HG03159 (cell line): ENCODE data around the gene PSTPIP2.

Source experiments
- ATAC-seq: cut with Tn5 transposase; IDR thresholded peaks from one replicate; pipeline ENCODE4 v1.9.1; 2021; ENCODE audit warnings: mild to moderate bottlenecking, moderate library complexity; ENCODE audit not compliant: unreplicated experiment

PSTPIP2 gene

GRCh38 chr18:45938488-45938935 lies 133.5 kb downstream of the PSTPIP2 start:
- no peak for ATAC-seq

DNA sequence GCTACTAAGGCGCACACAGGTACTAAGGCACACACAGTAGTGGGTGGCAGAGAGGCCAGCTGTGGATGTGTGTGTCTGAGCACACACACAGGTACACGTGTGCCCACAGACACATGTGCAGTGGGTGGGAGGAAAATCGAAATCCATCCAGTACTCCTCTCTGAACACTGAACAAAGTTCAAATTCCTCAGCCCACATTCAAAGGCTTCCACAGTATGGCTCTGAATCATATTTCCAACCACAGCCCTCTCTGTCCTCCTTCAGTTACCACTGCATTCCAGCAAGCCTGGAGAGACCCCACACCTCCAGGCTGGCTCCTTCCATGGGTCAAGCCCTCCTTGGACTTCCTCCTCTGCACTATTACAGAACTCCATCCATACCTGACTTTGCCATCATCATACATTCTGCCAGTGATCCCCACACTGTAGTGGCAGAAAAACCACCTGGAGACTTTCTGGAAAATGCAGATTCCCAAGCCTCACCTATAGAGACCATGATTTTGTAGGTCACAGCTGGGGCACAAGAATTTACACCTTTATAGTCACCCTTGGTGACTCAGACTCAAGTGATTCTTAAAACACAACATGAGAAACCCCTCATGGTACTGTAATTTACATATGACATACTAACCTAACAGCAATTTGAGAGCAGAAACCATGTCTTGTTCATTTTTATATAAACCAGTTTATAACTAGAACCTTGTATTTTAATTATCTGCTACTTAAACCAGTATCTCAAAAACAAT lies 136.3 kb downstream of the PSTPIP2 start:
- no peak for ATAC-seq
